Left hindlimb (tissue), 1 donor: ENCODE results near the gene RAB3GAP2.
"Not testable (repeated sequence)": the region's sequence is repeated elsewhere in the genome, so short reads cannot be mapped to it uniquely, and the experiment has no call there.

Experiments used
- DNase-seq: peaks from one replicate; pipeline ENCODE4 v3.0.0-alpha.2; 2018

RAB3GAP2 gene

GRCh38 chr1:220188538-220188937, 83.7 kb downstream of the RAB3GAP2 start:
- no peak for DNase-seq

GRCh38 chr1:220186752-220187151, 85.5 kb downstream of the RAB3GAP2 start:
- DNase-seq: no peak

- DNase-seq: no peak
These were observed 87.7 kb downstream of the RAB3GAP2 start for GRCh38 chr1:220184506-220184905.

GRCh38 chr1:220182656-220183055, 89.6 kb downstream of the RAB3GAP2 start:
- DNase-seq: no peak

GRCh38 chr1:220182111-220182510, 90.1 kb downstream of the RAB3GAP2 start:
- no peak for DNase-seq

- no peak for DNase-seq
These were observed 95.7 kb downstream of the RAB3GAP2 start for GRCh38 chr1:220176540-220176939.

GRCh38 chr1:220170836-220171526, 101.3 kb downstream of the RAB3GAP2 start:
- no peak for DNase-seq

- not testable (repeated sequence) for DNase-seq
These were observed 102.4 kb downstream of the RAB3GAP2 start for GRCh38 chr1:220169887-220170286.

- DNase-seq: no peak
These were observed 105.4 kb downstream of the RAB3GAP2 start for GRCh38 chr1:220166853-220167252.

GRCh38 chr1:220164517-220164916, 107.7 kb downstream of the RAB3GAP2 start:
- no peak for DNase-seq

GRCh38 chr1:220164116-220164515, 108.1 kb downstream of the RAB3GAP2 start:
- no peak for DNase-seq

GRCh38 chr1:220160027-220160426, 112.2 kb downstream of the RAB3GAP2 start:
- DNase-seq: no peak

- DNase-seq: no peak
These were observed 113.2 kb downstream of the RAB3GAP2 start for GRCh38 chr1:220159041-220159440.

GRCh38 chr1:220158530-220158929, 113.7 kb downstream of the RAB3GAP2 start:
- not testable (repeated sequence) for DNase-seq

GRCh38 chr1:220157738-220158137, 114.5 kb downstream of the RAB3GAP2 start:
- no peak for DNase-seq

- DNase-seq: no peak
These were observed 115.6 kb downstream of the RAB3GAP2 start for GRCh38 chr1:220156620-220157146.

- no peak for DNase-seq
These were observed 119.1 kb downstream of the RAB3GAP2 start for GRCh38 chr1:220153147-220153546.

- no peak for DNase-seq
These were observed 120.8 kb downstream of the RAB3GAP2 start for GRCh38 chr1:220151454-220151853.

- DNase-seq: no peak
These were observed 122.5 kb downstream of the RAB3GAP2 start for GRCh38 chr1:220149742-220150141.

- DNase-seq: no peak
These were observed 128.2 kb downstream of the RAB3GAP2 start for GRCh38 chr1:220144051-220144450.

GRCh38 chr1:220139966-220140365, 132.3 kb downstream of the RAB3GAP2 start:
- DNase-seq: no peak

GRCh38 chr1:220137019-220137786, 135.1 kb downstream of the RAB3GAP2 start:
- DNase-seq: no peak

GRCh38 chr1:220135755-220136154, 136.5 kb downstream of the RAB3GAP2 start:
- no peak for DNase-seq
